SK-N-MC (cell line): ENCODE results near the gene VWA8.

Experiments used
- DNase-seq: peaks from one replicate; pipeline ENCODE4 v3.0.0-alpha.2; 2011; ENCODE audit warnings: low read depth, low spot score
- H3K27ac ChIP-seq: fragments of 200-600 bp; sonication (generic); 2 replicates; pipeline ENCODE4 v1.5.1; 2016; ENCODE audit warnings: mixed run types
- H3K36me3 ChIP-seq: fragments of 200-600 bp; sonication (generic); 2 replicates; pipeline ENCODE4 v1.6.1; 2017; ENCODE audit warnings: antibody characterized with exemption, low read length, mixed read lengths; ENCODE audit not compliant: insufficient read depth
- H3K4me3 ChIP-seq: fragments of 200-600 bp; sonication (generic); 2 replicates; pipeline ENCODE4 v1.5.1; 2016
- H3K9ac ChIP-seq: fragments of 200-600 bp; sonication (generic); 2 replicates; pipeline ENCODE4 v1.8.0; 2017; ENCODE audit warnings: mixed run types, mixed read lengths; ENCODE audit not compliant: insufficient read length
- H3K9me3 ChIP-seq: fragments of 200-600 bp; sonication (generic); 2 replicates; pipeline ENCODE4 v1.6.1; 2017; ENCODE audit warnings: low read depth, mild to moderate bottlenecking, antibody characterized with exemption, low read length, moderate library complexity, mixed read lengths
- EZH2 ChIP-seq: fragments of 200-600 bp; sonication (generic); IDR thresholded peaks from one replicate; pipeline ENCODE4 v1.6.1; 2017; ENCODE audit warnings: antibody characterized with exemption
- FOXP2 ChIP-seq: optimal IDR thresholded peaks from 2 replicates; pipeline ENCODE3; 2011; ENCODE audit warnings: mild to moderate bottlenecking, moderate library complexity; ENCODE audit not compliant: insufficient read depth; ENCODE audit errors: extremely low read length, control extremely low read depth
- POLR2AphosphoS5 ChIP-seq: IDR thresholded peaks from 2 replicates; pipeline ENCODE4 v1.6.1; 2012; ENCODE audit warnings: mild to moderate bottlenecking, low read depth, low read length, borderline replicate concordance

VWA8 gene

GRCh38 chr13:41740479-41740878 lies 220.4 kb downstream of the VWA8 start:
- H3K9ac ChIP-seq = no peak overlapping the region
- TF ChIP-seq FOXP2 (no peak), EZH2 (no peak), POLR2AphosphoS5 (no peak)
- DNase-seq = no peak
- no peaks in the 10 kb centered on the region for H3K9me3 ChIP-seq
- no peaks in the 10 kb centered on the region for H3K36me3 ChIP-seq
- no peak overlapping the region for H3K27ac ChIP-seq
- H3K4me3 ChIP-seq = no peak overlapping the region

- Histone ChIP-seq H3K36me3 (peaks cover 18% of the 10 kb centered on the region), H3K9me3 (no peaks in the 10 kb centered on the region), H3K9ac (no peak overlapping the region), H3K4me3 (no peak overlapping the region), H3K27ac (no peak overlapping the region)
- no peak for DNase-seq
- TF ChIP-seq POLR2AphosphoS5 (no peak), FOXP2 (no peak), EZH2 (no peak)
Observed at GRCh38 chr13:41722684-41723535, 238.0 kb downstream of the VWA8 start.

GRCh38 chr13:41720839-41721561 lies 239.9 kb downstream of the VWA8 start:
- H3K4me3 ChIP-seq = no peak overlapping the region
- DNase-seq = no peak
- H3K36me3 ChIP-seq = peaks cover 16% of the 10 kb centered on the region
- H3K9me3 ChIP-seq = no peaks in the 10 kb centered on the region
- TF ChIP-seq POLR2AphosphoS5 (no peak), EZH2 (no peak), FOXP2 (no peak)
- no peak overlapping the region for H3K9ac ChIP-seq
- H3K27ac ChIP-seq = no peak overlapping the region

GRCh38 chr13:41716236-41716635 lies 244.7 kb downstream of the VWA8 start:
- no peak for DNase-seq
- no peaks in the 10 kb centered on the region for H3K9me3 ChIP-seq

GRCh38 chr13:41713405-41713804 lies 247.5 kb downstream of the VWA8 start:
- Histone ChIP-seq H3K9me3 (no peaks in the 10 kb centered on the region), H3K27ac (no peak overlapping the region), H3K9ac (no peak overlapping the region), H3K4me3 (no peak overlapping the region), H3K36me3 (no peaks in the 10 kb centered on the region)
- DNase-seq = no peak
- TF ChIP-seq POLR2AphosphoS5 = no peak
- TF ChIP-seq FOXP2 = no peak
- no peak for TF ChIP-seq EZH2

More at GRCh38 chr13:41716236-41716635, 244.7 kb downstream of the VWA8 start:
- TF ChIP-seq POLR2AphosphoS5 = no peak
- TF ChIP-seq FOXP2 = no peak
- no peak for TF ChIP-seq EZH2
- Histone ChIP-seq H3K36me3 (peaks cover 8% of the 10 kb centered on the region), H3K4me3 (no peak overlapping the region), H3K27ac (no peak overlapping the region), H3K9ac (no peak overlapping the region)

GRCh38 chr13:41710771-41711170 lies 250.1 kb downstream of the VWA8 start:
- no peak overlapping the region for H3K9ac ChIP-seq
- no peak overlapping the region for H3K4me3 ChIP-seq
- H3K27ac ChIP-seq = no peak overlapping the region
- no peak for DNase-seq
- no peak for TF ChIP-seq FOXP2
- no peak for TF ChIP-seq POLR2AphosphoS5
- TF ChIP-seq EZH2 = no peak
- no peaks in the 10 kb centered on the region for H3K9me3 ChIP-seq
- no peaks in the 10 kb centered on the region for H3K36me3 ChIP-seq

GRCh38 chr13:41709511-41709910 lies 251.4 kb downstream of the VWA8 start:
- no peak for DNase-seq
- no peak for TF ChIP-seq POLR2AphosphoS5
- TF ChIP-seq EZH2 = no peak
- TF ChIP-seq FOXP2 = no peak
- Histone ChIP-seq H3K27ac (no peak overlapping the region), H3K9me3 (no peaks in the 10 kb centered on the region), H3K36me3 (no peaks in the 10 kb centered on the region), H3K9ac (no peak overlapping the region), H3K4me3 (no peak overlapping the region)

- no peak for TF ChIP-seq FOXP2
- no peak for TF ChIP-seq EZH2
- TF ChIP-seq POLR2AphosphoS5 = no peak
- Histone ChIP-seq H3K27ac (no peak overlapping the region), H3K36me3 (no peaks in the 10 kb centered on the region), H3K9me3 (no peaks in the 10 kb centered on the region), H3K4me3 (no peak overlapping the region), H3K9ac (no peak overlapping the region)
- no peak for DNase-seq
Observed at GRCh38 chr13:41708713-41709112, 252.2 kb downstream of the VWA8 start.
